Keratinocyte (primary cell): ENCODE data around the gene MLLT10.

Experiments used
- CTCF ChIP-seq, 3 experiments: IDR thresholded peaks in 1 of 3; conservative IDR thresholded peaks in 1 of 3; optimal IDR thresholded peaks in 1 of 3; 2 replicates in 2 of 3; 3 replicates in 1 of 3; pipeline versions ENCODE3 to v1.5.1; 2011; ENCODE audit warnings: low read length in 3 of 3, mild to moderate bottlenecking in 3 of 3, moderate library complexity in 2 of 3, control low read depth in 1 of 3, inconsistent platforms in 1 of 3; ENCODE audit not compliant: insufficient read depth in 2 of 3; ENCODE audit errors: extremely low read depth in 1 of 3
- EZH2 ChIP-seq: IDR thresholded peaks from one replicate; pipeline ENCODE4 v1.6.1; 2012; ENCODE audit warnings: inconsistent platforms, mild to moderate bottlenecking, low read length, moderate library complexity

- no peak for TF ChIP-seq CTCF (optimal IDR thresholded peaks at IDR 0.05 in 1 of 3, IDR thresholded peaks at IDR 0.05 in 1 of 3, conservative IDR thresholded peaks at IDR 0.05 in 1 of 3; ENCODE audit: extremely low read depth in 1 of 3, insufficient read depth in 2 of 3, low read length in 3 of 3)
- TF ChIP-seq EZH2, result no peak
Observed at GRCh38 chr10:21702633-21703111, 168.6 kb downstream of the MLLT10 start.
